Tibial nerve (tissue), 4 donors: ENCODE measurements around the gene CASS4. TPM values are rescaled to one million over a fixed set of nuclear protein-coding genes. Genes with fewer than 3 reads are reported as not detected.

Experiments
- DNase-seq, 2 donors: peaks; one replicate each; pipeline ENCODE4 v3.0.0-alpha.2; 2019; ENCODE audit warnings: low spot score in 2 of 2
- H3K27ac ChIP-seq, 4 donors: fragments of 200-600 bp; sonication (generic) in 3 of 4; one replicate each; pipeline ENCODE4 v1.5.1; 2017 to 2019; ENCODE audit warnings: mild to moderate bottlenecking in 1 of 4
- H3K27me3 ChIP-seq, 2 donors: fragments of 200-600 bp; sonication (generic) in 1 of 2; one replicate each; pipeline versions ENCODE4 v1.5.1 to v1.6.0; 2017 to 2019
- H3K36me3 ChIP-seq, 3 donors: fragments of 200-600 bp; sonication (generic); one replicate each; pipeline ENCODE4 v1.5.1; 2018 to 2019
- H3K4me1 ChIP-seq, 4 donors: fragments of 200-600 bp; sonication (generic) in 3 of 4; one replicate each; pipeline ENCODE4 v1.5.1; 2017 to 2019
- H3K4me3 ChIP-seq, 4 donors: fragments of 200-600 bp; sonication (generic) in 3 of 4; one replicate each; pipeline ENCODE4 v1.5.1; 2017 to 2019; ENCODE audit warnings: mild to moderate bottlenecking in 1 of 4, moderate library complexity in 1 of 4
- H3K9me3 ChIP-seq, 4 donors: fragments of 200-600 bp; sonication (generic) in 3 of 4; one replicate each; pipeline ENCODE4 v1.5.1; 2017 to 2019
- EP300 ChIP-seq, 2 donors: sonication (generic); formaldehyde crosslinking; IDR thresholded peaks; one replicate each; pipeline ENCODE4 v1.6.1; 2017; ENCODE audit warnings: antibody characterized with exemption in 2 of 2, mild to moderate bottlenecking in 1 of 2
- POLR2A ChIP-seq, 2 donors: fragments of 450-650 bp; IDR thresholded peaks; one replicate each; pipeline ENCODE4 v1.6.1; 2017; ENCODE audit warnings: antibody characterized with exemption in 2 of 2, mild to moderate bottlenecking in 2 of 2, moderate library complexity in 2 of 2
- WGBS, 2 donors: methylation state at CpG; one replicate each; pipeline ENCODE4 v1.1.5; 2018; 5-methylcytosine and 5-hydroxymethylcytosine counted together
- total RNA-seq, 4 donors: library from RNA; depleted of rRNA; stranded (reverse); fragments of >200 nt; gene quantifications; one replicate each; pipeline ENCODE4 v1.1.0, GENCODE V29; 2016
- TF ChIP-seq, protein P1 (sequence below), 5 experiments: fragments of 200-600 bp in 3 of 5; fragments of 450-650 bp in 2 of 5; sonication (generic) in 3 of 5; IDR thresholded peaks; one replicate each; pipeline ENCODE4 v1.5.1; 2016 to 2019; ENCODE audit warnings: antibody characterized with exemption in 5 of 5, mild to moderate bottlenecking in 3 of 5, moderate library complexity in 2 of 5

Gene CASS4
- total RNA-seq, 4 donors from 2014 or later: 2.0 to 7.5 (median 3.6) TPM

DNA sequence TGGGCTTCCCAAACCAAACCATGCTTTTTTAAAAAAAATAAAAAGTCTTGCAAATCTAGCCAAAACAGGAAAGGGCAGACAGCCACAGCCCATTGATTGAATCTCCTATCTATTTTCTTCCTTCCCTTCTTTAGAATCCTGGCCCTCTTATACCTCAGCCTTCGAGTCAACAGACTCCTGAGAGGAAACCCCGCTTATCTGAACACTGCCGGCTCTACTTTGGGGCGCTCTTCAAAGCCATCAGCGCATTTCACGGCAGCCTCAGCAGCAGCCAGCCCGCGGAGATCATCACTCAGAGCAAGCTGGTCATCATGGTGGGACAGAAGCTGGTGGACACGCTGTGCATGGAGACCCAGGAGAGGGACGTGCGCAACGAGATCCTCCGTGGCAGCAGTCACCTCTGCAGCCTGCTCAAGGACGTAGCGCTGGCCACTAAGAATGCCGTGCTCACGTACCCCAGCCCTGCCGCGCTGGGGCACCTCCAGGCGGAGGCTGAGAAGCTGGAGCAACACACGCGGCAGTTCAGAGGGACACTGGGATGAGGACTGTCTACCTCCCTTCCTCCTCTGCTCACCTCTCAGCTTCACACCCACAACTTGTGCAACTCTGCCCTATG lies 46.3 kb downstream of the CASS4 start:
- no peaks in the 10 kb centered on the region for H3K36me3 ChIP-seq
- H3K27me3 ChIP-seq: no peaks in the 10 kb centered on the region
- TF ChIP-seq EP300 (IDR thresholded peaks at IDR 0.05) (no peak), POLR2A (IDR thresholded peaks at IDR 0.05) (no peak)
- TF ChIP-seq, protein P1, sequence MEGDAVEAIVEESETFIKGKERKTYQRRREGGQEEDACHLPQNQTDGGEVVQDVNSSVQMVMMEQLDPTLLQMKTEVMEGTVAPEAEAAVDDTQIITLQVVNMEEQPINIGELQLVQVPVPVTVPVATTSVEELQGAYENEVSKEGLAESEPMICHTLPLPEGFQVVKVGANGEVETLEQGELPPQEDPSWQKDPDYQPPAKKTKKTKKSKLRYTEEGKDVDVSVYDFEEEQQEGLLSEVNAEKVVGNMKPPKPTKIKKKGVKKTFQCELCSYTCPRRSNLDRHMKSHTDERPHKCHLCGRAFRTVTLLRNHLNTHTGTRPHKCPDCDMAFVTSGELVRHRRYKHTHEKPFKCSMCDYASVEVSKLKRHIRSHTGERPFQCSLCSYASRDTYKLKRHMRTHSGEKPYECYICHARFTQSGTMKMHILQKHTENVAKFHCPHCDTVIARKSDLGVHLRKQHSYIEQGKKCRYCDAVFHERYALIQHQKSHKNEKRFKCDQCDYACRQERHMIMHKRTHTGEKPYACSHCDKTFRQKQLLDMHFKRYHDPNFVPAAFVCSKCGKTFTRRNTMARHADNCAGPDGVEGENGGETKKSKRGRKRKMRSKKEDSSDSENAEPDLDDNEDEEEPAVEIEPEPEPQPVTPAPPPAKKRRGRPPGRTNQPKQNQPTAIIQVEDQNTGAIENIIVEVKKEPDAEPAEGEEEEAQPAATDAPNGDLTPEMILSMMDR (IDR thresholded peaks at IDR 0.05): no peak
- no peak overlapping the region for H3K4me3 ChIP-seq
- 73 to 89% methylated on average over 21 to 22 of the region's 22 CpGs for WGBS, 2 donors
- H3K27ac ChIP-seq: no peak overlapping the region
- H3K9me3 ChIP-seq: no peaks in the 10 kb centered on the region
- no peaks in the 10 kb centered on the region for H3K4me1 ChIP-seq
- DNase-seq: no peak

DNA sequence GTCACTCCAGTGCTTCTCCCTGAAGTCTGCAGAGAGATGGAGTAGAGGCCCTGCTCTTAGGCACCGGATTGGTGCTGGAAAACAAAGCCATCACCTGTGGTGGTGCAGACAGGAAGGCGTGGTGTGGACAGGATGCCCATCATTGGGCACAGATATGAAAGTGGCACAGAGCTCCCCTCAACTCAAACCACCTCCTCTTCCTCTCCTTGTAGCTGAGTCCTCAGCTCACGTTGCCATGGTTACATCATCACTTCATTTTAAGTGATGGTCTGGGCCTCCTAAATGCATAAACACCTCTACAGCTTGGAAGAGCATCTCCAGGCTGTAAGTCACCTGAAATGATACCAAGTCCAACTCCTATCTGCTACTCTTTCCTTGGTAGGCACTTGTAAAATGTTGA lies 48.4 kb downstream of the CASS4 start:
- TF ChIP-seq POLR2A (IDR thresholded peaks at IDR 0.05): no peak
- TF ChIP-seq EP300 (IDR thresholded peaks at IDR 0.05): no peak
- TF ChIP-seq, protein P1 (IDR thresholded peaks at IDR 0.05): no peak
- WGBS, 2 donors: 62 to 75% methylated on average over 3 of the region's 3 CpGs
- H3K4me3 ChIP-seq: no peak overlapping the region
- no peak overlapping the region for H3K27ac ChIP-seq
- H3K4me1 ChIP-seq: no peaks in the 10 kb centered on the region
- H3K27me3 ChIP-seq: no peaks in the 10 kb centered on the region
- no peaks in the 10 kb centered on the region for H3K9me3 ChIP-seq
- H3K36me3 ChIP-seq: no peaks in the 10 kb centered on the region
- DNase-seq: no peak

GRCh38 chr20:56461576-56461975 lies 49.5 kb downstream of the CASS4 start:
- H3K4me1 ChIP-seq: no peaks in the 10 kb centered on the region
- H3K27me3 ChIP-seq: no peaks in the 10 kb centered on the region
- 42 to 73% methylated on average over 3 of the region's 3 CpGs for WGBS, 2 donors
- no peak overlapping the region for H3K27ac ChIP-seq
- H3K36me3 ChIP-seq: no peaks in the 10 kb centered on the region
- no peak for DNase-seq
- no peaks in the 10 kb centered on the region for H3K9me3 ChIP-seq
- no peak for TF ChIP-seq EP300 (IDR thresholded peaks at IDR 0.05)
- TF ChIP-seq, protein P1 (IDR thresholded peaks at IDR 0.05): no peak
- TF ChIP-seq POLR2A (IDR thresholded peaks at IDR 0.05): no peak
- H3K4me3 ChIP-seq: no peak overlapping the region

- TF ChIP-seq POLR2A (IDR thresholded peaks at IDR 0.05) (no peak), EP300 (IDR thresholded peaks at IDR 0.05) (no peak)
- TF ChIP-seq, protein P1 (IDR thresholded peaks at IDR 0.05): no peak
- Histone ChIP-seq H3K4me3 (no peak overlapping the region), H3K27me3 (no peaks in the 10 kb centered on the region), H3K4me1 (peaks cover 0 to 11% (median 2%) of the 10 kb centered on the region in 4 donors), H3K9me3 (no peaks in the 10 kb centered on the region), H3K27ac (no peak overlapping the region), H3K36me3 (no peaks in the 10 kb centered on the region)
- WGBS, 2 donors: 69 to 74% methylated on average over 3 of the region's 3 CpGs
- no peak for DNase-seq
Observed at GRCh38 chr20:56463428-56463827, 51.4 kb downstream of the CASS4 start.

- Histone ChIP-seq H3K9me3 (no peaks in the 10 kb centered on the region), H3K4me1 (peaks cover 0 to 32% (median 17%) of the 10 kb centered on the region in 4 donors), H3K36me3 (peaks cover 0 to 5% (median 0%) of the 10 kb centered on the region in 3 donors), H3K27ac (peak overlapping the region in 1 of 4 donors; percentile 92), H3K27me3 (no peaks in the 10 kb centered on the region), H3K4me3 (no peak overlapping the region)
- DNase-seq: no peak
- TF ChIP-seq, protein P1 (IDR thresholded peaks at IDR 0.05): no peak
- TF ChIP-seq POLR2A (IDR thresholded peaks at IDR 0.05): no peak
- no peak for TF ChIP-seq EP300 (IDR thresholded peaks at IDR 0.05)
- 53 to 63% methylated on average over 7 of the region's 7 CpGs for WGBS, 2 donors
Observed at GRCh38 chr20:56465997-56466396, 53.9 kb downstream of the CASS4 start.
